Measurements from ENCODE around the gene DMBX1.

Gene DMBX1

DNA sequence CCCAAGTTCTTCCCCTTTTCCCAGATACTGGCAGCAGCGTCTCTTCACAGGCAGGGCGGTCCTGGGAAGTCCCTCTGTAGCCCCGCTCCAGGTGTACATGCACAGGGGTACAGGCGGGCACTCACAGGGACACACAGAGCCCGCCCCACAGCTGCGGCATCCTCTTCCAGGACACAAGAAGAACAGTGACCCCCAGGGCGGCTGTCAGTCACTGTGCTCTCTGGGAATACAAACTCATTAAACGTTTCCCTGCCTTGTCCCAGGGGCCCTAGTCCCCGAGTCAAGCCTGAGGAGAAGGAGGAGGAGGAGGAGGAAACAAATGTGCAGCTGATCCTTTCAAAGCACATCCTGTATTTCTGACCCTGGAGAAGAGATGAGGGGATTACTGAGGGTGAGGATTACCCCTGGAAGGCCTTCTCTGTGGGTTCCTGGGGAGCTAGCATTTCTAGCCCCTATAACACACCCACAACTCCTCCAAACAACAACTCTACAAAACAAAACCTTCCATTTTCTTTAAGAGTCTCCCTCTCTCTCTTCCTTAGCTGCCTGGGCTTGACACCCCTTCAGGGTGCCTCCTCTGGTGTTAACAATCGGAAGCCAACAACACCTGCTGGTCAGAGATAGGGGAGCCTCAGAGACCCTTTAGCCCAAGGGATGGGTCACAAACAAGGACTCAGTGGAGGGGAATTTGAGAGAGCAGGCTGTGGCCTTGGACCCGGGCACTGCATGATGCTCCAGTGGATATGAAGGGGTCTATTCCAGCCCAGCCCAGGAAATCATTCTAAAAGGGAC lies 28.4 kb upstream of the DMBX1 start:
- peak in 1 of 2 experiments; percentile 13 for DNase-seq

- DNase-seq, result no peak
These were observed 27.7 kb upstream of the DMBX1 start for GRCh38 chr1:46461809-46462448.

DNA sequence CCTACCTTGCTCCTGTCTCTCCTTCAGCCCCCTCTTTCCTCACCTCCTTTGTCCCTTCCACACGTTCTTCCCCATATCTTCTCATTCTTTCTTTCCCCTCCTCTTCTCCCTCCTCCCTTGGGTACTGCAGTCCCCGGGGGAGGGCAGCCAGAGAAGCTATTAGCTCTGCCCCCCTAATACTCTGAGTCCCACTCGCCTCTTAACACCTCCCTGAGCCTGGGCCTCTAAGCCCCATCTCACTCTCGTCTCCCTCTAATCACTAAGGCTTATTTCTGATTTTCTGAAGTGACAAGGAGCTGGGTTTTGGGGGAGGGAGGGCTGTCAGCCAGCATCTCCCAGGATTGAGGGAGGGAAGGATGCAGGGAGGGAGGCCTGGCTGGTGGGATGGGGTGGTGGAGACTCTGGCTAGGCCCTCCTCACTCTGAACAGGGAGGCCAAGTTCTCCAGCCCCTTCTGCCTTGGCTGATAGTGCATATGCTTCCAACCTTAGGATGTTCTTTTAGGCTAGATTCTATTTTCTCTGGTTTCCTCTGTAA lies 25.6 kb upstream of the DMBX1 start:
- peak; percentile 9 to 39 for DNase-seq

GRCh38 chr1:46464915-46465314 lies 24.7 kb upstream of the DMBX1 start:
- DNase-seq, result peak in 1 of 2 experiments; percentile 6

DNA sequence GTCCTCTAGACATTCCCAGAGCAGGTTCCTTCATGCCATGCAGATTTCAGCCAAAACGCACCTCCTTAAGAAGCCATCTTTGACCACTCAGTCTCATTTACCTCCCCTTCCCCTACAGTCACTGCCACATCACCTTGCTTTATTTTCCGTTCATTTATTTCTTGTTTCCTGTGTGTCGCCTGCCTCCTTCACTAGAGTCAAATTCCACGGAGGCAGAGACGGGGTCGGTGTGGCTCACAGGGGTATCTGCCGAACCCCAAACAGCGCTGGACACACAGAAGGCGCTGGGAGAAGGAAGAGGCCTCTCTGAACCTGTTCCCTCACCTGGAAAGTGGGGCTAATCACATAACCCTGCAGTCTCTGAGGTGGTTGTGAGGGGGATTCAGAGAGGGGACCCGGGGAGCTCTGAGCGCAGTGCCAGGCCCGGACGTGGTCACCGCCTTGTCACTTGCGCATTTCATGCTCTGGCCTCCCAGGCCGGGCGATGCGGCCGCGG lies 23.6 kb upstream of the DMBX1 start:
- no peak for DNase-seq

DNA sequence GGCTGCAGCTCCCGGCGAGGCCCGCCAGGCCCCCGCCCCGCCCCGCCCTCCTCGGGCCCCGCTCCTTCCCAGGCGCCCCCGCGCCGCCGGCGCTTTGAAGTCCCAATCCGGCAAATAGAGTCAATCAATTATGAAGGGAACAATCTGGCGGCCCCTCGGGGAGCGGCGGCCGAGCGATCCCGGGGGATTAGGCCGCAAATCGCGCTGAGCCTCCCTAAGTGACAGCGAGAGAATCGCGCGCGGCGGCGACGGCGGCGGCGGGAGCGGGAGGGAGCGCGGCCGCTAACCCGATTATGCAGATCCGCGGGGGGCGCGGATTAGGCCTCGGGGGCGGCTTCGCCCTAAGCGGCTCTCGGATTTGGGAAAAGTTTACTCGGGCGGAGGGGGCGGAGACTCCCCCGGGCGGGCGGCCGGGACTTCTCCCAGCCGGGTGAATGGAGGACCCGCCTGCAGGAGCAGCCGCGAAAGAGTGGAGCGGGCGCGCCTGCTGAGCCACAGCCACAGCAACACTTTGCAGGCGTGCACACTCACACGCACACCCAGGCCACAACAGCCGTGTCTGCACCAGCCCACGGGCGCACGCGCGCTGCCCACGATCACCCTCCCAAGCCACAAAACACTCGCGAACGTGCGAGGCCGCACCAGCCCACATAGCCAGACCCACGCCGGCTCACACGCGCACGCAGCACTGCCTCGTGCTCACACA lies 23.0 kb upstream of the DMBX1 start:
- DNase-seq, result peak; percentile 80 to 88

DNA sequence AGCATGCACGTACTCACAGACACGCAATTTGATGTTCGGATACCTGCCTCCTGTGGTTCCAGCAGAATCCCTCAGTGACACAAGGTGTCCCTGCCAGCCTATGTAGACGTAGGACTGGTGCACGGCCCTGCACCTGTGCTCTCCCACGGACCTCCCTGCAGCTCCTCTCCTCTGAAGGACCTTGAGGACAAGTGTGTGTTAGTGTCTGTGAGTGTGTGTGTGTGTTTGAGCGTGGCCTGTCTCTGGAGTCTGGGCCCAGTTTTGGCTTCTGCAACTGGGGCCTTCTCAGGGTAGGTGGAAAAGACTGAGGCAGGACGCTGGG lies 22.5 kb upstream of the DMBX1 start:
- no peak for DNase-seq

GRCh38 chr1:46469881-46470280 lies 19.8 kb upstream of the DMBX1 start:
- no peak for DNase-seq

DNA sequence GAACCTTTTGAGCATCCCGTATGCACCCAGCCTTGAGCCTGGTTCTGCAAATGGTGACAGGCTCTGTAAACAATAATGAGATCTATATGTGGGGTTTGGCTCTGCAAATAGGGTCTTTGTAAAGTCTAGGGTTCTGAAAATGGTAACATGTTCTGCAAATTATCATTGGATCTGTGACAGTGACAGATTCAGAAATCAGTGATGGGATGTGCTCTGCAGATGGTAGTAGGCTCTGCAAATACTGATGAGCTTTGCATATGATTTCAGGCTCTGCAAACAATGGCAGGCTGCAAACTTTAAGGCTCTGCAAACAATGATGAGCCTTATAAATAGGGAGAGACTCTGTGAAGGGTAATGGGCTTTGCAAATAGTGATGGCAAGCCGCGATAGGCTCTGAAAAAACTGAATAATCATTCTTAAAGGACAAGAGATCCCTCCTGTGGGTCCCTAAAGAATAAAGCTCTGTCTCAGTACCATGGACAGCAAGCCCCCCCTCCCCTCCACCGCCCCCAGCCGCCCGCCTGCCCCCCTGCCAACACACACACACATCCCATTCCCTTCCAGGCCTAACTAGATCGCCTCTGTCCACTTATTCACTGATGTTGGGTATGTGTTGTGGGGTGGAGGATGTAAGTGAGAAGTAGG lies 17.7 kb upstream of the DMBX1 start:
- no peak for DNase-seq

GRCh38 chr1:46472498-46473181 lies 17.0 kb upstream of the DMBX1 start:
- DNase-seq, result no peak

DNA sequence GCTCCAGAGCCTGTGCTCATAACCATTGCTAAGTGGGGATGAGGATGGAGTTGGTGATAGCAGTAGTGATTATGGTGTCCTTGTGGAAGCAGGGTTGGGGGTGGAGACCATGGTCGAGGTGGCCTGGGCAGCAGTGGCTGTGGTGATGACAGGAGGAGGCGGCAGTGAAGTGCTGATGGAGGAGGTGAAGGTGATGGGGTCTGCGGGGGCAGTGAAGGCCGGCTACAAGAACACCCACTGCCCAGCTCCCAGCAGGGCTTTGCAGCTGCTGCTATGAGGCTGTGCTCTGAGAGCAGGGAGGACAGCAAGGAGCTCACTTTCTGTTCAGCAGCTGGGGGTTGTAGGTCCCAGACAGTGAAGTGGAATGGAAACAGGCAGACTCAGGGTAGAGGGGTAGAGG lies 15.6 kb upstream of the DMBX1 start:
- DNase-seq, result no peak

DNA sequence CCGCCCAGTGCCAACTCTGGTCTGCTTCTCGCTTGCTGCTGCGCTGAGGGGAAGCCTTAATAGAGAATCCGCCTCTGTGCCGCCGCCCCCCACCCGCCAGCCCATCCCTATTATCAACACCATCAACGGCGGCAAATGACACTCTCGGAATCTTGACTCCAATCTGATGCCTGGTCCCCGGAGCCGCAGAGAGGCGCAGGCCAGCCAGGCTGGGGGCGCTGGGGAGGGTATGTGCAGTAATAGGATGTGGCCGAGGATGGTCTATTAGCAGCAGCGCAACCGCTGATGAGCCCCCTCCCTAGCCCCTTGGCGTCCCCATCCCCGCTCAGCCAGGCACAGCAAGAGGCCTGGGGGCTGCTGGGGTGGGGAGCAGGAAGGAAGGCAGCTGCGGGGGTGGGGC lies 15.1 kb upstream of the DMBX1 start:
- no peak for DNase-seq

GRCh38 chr1:46476673-46477072 lies 13.0 kb upstream of the DMBX1 start:
- DNase-seq, result no peak

DNA sequence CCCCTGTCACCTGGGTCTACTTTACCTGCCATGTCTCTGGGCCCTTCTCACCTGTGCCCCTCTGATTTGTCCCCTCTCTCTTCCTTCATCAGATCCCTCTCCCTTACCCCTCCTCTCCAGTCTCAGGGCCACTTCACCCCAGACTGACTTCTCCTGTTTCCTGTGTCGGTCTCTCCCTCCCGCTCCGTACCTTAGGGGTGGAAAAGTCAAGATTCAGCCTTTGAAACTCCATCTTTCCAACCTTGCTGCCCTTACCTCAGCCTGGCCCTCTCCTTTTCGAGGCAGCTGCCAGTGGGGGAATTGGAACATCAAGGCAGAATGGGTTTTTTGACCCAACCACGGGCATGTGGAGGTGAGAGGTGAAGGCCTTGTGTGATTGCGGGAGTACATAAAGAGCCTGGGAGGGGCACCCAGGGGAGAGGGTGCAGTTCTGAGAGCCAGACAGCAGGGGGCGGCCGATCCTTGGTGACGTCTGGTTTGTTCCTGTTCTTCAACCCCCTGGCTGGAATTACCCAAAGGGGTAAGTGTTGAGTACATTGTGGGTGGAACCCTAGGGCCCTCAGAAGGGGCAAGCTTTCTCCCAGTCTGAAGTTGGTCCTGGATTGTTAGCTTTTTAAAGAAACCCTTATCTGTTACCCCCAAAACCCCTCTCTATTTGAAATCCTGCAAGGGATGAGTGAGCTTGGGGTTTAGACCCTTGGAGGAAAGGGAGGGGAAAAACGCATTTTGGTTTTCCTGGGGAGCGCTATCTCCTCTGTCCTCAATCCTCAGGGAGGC lies 12.3 kb upstream of the DMBX1 start:
- peak in 1 of 2 experiments; percentile 61 for DNase-seq

- no peak for DNase-seq
These were observed 10.7 kb upstream of the DMBX1 start for GRCh38 chr1:46478721-46479485.

DNA sequence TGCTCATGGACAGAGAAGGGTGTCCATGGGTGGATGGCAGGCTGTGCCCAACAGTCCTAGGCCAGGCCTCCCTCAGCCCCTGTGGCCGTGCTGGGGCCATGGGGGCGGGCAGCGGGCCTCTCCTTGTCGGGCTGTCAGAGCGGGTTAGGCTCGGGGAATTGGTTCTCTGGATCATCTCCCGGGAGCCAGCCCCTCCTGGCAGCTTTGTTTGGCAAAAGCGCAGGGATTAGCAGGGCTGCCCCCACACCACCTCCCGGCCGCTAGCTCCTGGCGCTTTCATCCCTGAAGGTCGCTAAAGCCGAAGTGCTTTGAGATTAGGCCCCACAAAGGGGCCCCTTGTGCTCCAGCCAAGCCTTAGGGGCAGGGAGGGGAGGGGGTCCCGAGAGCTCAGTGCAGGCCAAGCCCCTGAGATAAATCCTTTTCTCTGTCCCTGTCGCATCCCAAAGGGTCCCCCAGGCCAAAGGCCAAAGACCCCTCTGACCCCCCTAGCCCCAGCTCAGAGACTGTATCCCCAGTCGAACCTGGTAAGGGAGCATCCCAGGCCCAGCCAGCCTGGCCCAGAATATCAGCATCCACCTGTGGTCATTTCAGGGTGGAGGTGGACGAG lies 9.8 kb upstream of the DMBX1 start:
- DNase-seq, result peak in 1 of 2 experiments; percentile 27

DNA sequence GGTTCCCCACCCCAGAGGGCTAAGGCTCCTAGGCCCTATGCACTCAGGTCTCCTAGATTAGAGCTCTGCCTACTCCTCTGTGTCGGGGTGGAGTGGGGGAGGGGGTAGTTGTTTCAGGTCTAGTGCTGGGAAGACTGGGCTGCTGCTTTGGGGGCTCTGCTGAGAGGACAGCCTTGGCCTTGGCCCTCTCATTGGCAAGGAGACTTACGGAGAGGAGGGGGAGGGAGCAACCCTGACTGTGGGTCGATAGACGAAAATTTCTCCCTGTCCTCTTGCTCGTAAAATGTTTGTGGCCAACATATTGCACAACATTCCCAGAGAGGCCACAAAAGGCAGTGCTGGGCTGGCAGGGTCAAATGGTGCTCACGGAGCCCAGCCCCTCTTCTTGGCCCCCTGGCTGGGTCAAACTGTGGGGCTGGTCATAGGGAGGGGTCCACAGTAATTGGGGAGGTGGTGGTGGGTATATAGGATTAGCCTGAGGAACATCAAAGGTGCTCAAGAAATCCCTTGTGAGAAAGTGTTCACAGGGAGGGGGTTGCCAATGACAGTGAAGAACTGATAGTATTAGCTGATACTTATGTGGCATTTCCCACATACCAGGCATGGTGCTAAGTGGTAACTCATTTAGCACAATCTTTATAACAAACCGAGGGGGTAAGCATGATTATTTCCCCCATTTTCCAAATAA lies 8.5 kb upstream of the DMBX1 start:
- DNase-seq, result no peak

DNA sequence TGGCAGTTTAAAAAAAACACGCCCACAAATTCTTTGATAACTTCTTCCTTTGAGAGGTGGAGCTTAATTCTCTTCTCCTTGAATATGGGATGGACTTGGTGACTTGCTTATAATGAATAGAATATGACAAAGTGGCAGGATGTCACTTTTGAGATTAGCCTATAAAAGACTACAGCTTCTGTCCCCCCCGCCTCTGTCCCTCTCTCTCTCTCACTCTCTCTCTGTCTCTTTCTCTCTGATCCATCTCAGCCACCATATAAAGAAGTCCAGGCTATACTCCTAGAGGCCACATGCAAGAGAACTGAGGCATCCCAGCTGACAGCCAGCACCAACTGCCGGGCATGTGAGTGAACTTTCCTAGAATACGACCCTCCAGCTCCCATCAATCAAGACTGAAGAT lies 7.7 kb upstream of the DMBX1 start:
- DNase-seq, result no peak

- DNase-seq, result no peak
These were observed 6.0 kb upstream of the DMBX1 start for GRCh38 chr1:46483589-46483988.
